GM21447 (cell line): ENCODE results near the gene CXCL17.
"Not testable (repeated sequence)": the region's sequence is repeated elsewhere in the genome, so short reads cannot be mapped to it uniquely, and the experiment has no call there.

Experiments
- ATAC-seq: cut with Tn5 transposase; IDR thresholded peaks from one replicate; pipeline ENCODE4 v1.9.1; 2021; ENCODE audit not compliant: unreplicated experiment

CXCL17 gene

DNA sequence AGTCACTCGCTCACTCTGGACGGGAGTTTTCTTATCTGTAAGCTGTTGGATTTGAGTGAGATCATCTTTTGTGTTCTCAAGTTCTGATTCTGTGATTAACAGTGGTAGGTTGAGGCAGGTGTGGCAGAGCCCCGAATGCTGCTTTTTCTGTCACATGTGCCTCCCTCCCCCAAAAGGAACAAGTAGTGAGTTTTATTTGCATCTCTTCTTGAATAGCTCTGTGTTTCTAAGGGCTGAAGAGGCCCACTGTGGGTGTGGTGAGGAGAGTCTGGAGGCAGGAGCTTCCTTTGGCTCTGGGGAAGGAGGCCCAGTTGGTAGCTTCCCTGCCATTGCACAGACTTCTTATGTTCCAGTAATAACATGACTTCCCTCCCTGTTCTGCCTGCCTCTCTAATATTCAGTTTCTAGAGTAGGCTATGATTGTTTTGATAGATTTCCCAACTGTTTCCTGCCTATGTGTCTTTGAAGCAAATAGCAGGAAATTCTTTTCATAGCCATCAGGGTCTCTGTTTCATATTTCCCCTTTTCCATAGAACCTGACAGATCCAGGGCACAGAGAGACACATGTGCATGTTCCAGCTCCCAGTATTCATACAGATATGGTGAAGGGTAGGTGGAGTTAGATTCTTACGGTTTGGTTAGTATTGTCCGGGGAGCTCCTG, 23.9 kb upstream of the CXCL17 start:
- no peak for ATAC-seq

DNA sequence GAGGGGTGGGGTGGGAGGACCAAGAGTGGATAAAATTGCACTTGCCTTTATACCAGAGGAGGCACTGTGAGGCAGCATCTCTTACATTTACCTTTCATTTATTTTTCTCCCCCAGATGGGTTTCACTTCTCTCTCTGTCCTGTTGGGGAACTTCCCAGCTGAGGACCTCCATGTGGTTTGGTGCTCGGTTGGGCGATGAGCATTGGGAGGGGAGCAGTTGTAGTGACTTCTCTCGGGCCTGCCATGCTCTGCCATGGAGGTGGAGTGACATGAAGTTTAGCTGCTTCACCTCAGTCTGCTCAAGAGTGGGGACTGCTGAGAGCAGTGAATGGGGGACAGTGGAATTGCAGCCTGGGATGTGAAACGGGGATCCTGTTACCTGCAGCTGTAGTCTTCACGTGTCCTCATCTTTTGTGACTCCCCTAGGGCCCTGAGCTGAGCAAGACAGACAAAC, 23.1 kb upstream of the CXCL17 start:
- peak; percentile 68 for ATAC-seq

DNA sequence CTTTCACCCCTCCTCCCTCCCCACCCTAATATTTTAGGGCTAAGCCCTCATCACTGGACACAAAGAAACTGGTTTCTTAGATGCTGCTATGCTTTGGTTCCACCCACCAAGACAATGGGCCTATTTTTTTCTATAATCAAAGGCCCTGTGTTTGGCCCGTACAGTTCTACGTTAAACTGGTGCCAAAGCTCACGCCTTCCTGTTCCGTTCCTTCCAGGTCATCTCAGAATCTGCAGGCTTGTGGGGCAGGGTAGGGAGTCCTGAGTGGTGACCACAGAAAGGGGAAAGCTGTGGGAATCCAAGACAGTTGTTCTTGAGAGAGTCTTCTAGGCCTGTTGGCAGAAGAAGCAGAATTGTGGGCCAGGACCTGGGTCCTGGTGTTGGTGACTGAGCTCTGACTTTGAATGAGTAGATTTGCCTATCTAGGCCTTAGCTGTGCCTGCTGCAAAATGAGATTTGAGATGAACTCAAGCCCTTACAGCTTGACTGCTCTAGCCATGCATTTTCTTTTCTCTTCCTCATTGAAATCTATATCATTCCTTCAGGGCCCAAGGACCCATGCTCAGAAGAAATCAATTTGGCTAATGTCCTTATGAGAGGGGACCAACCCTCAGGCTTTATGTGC, 19.1 kb upstream of the CXCL17 start:
- no peak for ATAC-seq

- not testable (repeated sequence) for ATAC-seq
These were observed 18.5 kb upstream of the CXCL17 start for GRCh38 chr19:42461231-42461630.

GRCh38 chr19:42459926-42460325, 17.2 kb upstream of the CXCL17 start:
- no peak for ATAC-seq

DNA sequence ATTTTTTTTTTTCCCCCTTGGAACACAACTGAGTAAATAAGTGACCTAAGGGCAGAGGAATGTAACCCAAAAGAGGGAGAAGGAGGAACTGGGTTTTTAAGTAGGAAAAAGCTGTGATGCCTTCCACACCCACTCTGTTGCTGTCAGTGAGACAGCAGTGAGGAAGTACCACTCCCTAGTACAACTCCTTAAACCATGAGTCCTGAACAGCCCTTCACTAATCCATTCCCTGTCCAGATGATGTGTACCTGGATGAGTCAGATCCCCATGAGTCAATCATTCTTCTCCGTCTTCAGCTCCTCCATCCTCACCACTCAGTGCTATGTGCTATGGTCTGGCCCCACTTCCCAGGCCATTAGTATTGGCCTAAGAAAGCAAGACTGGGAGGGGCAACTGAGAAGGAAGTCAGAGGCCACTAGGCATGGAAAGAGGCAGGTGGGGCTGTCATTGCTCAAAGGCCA, 12.9 kb upstream of the CXCL17 start:
- ATAC-seq = no peak

DNA sequence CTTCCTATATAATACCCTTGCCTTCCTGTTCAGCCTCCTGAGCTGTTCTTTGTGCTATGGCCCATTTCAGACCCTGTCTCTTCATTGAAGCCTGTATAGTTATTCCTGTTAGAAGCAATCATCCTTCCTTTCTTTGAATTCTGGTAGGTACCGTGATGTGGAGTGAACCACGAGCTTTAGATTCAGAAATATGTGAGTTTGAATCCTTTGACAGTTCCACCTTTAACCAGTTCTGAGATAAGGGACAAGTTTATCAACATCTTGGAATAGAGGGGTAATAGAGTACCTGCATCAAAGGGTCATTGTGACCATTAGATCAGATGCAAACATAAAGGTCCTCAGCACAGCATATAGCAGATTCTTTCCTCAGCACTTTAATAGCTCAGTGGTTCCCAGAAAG, 12.3 kb upstream of the CXCL17 start:
- no peak for ATAC-seq

DNA sequence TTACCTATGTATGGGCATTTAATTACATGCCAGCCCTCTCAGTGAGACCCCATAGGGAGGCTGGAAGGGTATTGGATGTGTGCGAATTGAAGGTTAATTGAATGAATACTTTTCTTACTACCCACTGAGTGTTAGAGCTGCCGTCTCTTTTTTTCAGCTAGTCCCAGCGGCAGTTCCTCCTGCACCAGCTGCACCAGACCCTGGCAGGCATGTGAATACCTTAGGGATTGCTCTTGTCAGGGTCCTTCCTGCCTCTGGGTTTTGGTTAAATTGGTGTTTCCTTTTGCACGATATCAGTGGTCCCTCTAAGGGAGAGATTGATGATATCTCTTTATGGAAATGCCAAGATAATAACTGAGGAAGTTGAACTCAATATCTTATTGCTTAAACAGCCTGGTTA, 9.8 kb upstream of the CXCL17 start:
- no peak for ATAC-seq

GRCh38 chr19:42450314-42450934, 7.7 kb upstream of the CXCL17 start:
- ATAC-seq = peak; percentile 89

- not testable (repeated sequence) for ATAC-seq
These were observed 5.6 kb upstream of the CXCL17 start for GRCh38 chr19:42448306-42448705.

DNA sequence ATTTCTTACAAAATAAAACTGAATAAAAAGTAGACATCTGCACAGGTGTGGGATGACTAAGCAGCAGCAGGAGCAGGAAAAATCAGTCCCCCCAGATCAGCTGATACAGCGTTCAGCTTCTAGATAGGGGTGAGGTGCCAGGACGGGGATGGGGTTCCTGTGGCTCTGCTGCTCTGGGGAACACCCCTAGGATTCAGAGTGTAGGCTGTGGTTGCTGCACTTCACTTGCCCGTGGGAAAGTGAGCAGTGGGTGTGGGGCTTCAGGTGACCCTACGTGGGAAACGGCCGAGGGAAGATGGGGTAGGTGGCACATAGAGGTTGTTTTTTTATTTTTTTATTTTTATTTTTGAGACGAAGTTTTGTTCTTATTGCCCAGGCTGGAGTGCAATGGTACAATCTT, 3.2 kb upstream of the CXCL17 start:
- ATAC-seq = no peak

GRCh38 chr19:42443944-42444398, 1.2 kb upstream of the CXCL17 start:
- no peak for ATAC-seq

DNA sequence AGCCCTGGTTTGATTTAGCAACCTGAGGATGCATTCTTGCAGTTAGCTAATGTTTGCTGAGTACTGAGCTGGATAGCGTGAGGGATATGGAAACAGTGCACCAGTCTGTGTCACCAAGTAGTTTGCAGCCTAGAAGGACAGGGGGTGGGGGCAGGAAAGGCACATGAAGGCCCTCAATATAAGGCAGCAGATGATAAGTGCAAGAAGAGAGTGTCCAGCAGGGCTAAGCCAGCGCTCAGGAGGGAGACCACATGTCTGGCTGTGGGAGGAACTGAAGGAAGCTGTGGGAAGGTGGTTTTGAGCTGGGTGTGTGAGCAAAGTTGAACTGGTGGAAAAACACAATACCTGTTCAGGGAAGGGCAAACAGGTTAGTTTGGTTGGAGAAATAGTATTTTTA, 1.7 kb downstream of the CXCL17 start:
- ATAC-seq = no peak

DNA sequence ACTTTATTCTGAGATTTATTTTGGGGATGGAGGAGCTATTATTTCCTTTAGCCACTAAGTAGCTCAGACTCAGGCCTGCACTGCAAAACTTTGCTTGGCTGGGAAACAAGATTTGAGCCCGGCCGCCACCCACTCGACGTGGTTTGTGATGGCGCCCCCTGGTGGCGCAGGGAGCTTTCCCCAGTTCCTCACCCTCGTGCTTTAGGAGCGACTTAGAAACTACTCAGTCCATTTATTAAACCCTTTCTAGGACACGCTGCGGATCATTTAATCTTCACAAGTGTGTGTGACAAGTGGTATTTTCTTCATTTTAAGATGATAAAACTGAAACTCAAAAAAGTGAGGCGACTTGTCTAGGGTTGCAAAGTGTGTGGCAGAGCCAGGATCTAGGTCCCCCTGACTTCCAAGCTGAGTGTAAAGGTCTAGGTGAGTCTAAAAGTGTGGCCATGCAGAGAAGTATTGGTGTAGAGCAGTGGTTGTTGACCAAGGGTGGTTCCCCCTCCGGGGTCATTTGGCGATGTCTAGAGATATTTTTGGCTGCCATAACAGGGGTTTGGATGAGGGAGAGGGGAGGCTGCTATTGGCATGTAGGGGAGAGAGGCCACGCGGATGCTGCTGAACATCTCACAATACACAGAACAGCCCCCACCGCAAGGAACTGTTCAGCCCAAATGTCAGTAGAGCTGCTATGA, 2.2 kb downstream of the CXCL17 start:
- ATAC-seq = no peak

DNA sequence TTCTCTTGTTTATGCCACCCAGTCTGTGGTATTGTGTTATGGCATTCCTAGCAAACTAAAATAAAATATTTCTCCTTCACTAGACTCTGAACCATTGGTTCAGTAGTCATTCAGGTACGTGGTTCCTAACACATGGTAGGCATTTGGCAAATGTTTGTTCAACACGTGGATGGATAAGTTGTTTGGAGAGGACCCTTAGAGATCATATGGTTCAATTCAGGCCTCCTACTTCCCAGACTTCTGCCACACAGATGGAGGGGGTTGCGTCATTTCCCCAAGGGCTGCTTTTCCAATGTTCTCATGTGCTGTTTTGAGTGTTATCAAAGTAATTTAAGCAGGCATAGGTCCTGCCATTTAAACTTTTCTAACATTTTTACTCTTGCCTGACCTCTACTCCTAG, 6.7 kb downstream of the CXCL17 start:
- ATAC-seq = no peak

- ATAC-seq = no peak
These were observed 7.4 kb downstream of the CXCL17 start for GRCh38 chr19:42435316-42435715.

GRCh38 chr19:42433503-42434260, 9.1 kb downstream of the CXCL17 start:
- no peak for ATAC-seq

- ATAC-seq = no peak
These were observed 11.3 kb downstream of the CXCL17 start for GRCh38 chr19:42431486-42431885.

DNA sequence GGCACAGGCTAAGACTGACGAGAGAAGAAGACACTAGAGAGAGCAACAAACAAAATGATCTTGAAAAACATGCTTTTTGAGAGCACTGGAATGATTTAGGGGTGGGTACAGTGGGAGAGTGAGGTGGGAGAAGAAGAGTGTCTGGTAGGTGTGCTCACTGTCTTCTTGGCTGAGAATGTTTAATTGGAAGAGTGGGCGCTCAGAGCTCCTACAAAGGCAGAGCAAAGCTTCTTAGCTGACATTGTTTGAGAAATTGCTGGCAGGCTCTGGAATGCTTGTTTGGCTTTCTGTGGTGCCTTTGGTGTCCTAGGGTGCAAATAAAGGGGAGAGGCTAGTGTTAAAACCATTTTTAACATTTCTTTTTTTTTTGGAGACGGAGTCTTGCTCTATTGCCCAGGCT, 14.1 kb downstream of the CXCL17 start:
- ATAC-seq = no peak

GRCh38 chr19:42427313-42427712, 15.4 kb downstream of the CXCL17 start, which contains the start of gene LIPE:
TSS of gene LIPE (minus strand) at chr19:42427388. CDS start at chr19:42427149, 239 bp downstream.
- ATAC-seq = no peak

DNA sequence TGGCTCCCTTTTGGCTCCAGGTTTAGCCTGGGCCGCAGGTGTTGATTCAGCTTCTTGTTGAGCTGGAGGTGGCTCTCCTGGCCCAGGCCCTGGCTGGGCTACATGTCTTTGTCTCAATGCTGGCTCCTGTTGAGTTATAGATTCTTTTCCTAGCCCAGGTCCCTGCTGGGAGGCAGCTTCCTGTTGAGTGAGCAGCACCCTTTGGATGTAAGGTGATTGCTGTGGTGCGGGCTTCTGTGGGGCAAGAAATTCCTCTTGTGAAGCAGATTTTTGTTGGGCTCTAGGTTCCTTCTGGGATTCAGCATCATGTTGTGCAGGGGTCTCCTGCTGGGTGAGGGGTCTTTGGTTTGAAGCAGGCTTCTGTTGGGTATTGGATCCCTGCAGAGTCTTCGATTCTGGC, 16.1 kb downstream of the CXCL17 start:
- ATAC-seq = no peak
